SK-MEL-5 (cell line): ENCODE results near the gene SERPINF2. TPM values are rescaled to one million over a fixed set of nuclear protein-coding genes. Genes with fewer than 3 reads are reported as not detected.
"Not testable (repeated sequence)": the region's sequence is repeated elsewhere in the genome, so short reads cannot be mapped to it uniquely, and the experiment has no call there.

Experiments used
- DNase-seq: peaks from one replicate; pipeline ENCODE4 v3.0.0-alpha.2; 2016; ENCODE audit warnings: low read depth, low spot score
- in situ Hi-C: cut with HindIII; loops from 2 replicates; pipeline ENCODE4 v1.10.0; 2016; ENCODE audit warnings: low sequenced_read_pairs, high pct_unique_total_duplicates, low pct_unique_long_range_greater_than_20kb
- total RNA-seq: library from RNA; depleted of rRNA; stranded (reverse); fragments of >200 nt; shearing (Covaris generic); gene quantifications from 2 replicates; pipeline ENCODE4 v1.2.3, GENCODE V29; 2014

The SERPINF2 gene
- total RNA-seq, 1 experiment from 2014 or later: 0.32 TPM

DNA sequence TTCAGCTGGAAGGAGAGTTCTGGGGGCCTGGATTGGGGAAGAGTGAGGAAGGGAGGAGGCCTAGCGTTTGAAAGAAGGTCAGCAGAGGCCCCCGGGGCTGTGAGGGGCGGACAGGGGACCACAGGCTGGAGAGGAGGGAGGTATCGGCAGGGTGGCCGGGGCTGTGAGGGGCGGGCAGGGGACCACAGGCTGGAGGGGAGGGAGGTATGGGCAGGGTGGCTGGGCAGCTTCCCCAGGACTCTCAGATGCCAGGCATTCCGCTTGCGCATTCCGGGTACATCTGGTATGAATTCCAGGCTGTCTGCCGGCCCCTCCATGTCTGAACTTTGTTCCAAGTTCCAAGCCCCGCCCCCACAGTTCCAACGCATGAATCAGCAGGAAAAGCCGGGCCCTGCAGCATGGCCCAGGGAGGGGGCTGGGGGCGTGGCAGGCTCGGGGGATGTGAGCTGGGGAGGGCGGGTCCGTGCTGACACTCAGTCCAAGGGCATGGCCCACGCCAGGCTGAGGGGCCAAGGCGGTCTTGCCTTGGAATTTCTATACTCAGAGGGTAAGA, 28.2 kb upstream of the SERPINF2 start:
- DNase-seq: peak; percentile 79
- in situ Hi-C loops: loop anchor here (10.0 kb wide), 1 partner anchor 70 kb away; no protein-coding TSS in a partner anchor

DNA sequence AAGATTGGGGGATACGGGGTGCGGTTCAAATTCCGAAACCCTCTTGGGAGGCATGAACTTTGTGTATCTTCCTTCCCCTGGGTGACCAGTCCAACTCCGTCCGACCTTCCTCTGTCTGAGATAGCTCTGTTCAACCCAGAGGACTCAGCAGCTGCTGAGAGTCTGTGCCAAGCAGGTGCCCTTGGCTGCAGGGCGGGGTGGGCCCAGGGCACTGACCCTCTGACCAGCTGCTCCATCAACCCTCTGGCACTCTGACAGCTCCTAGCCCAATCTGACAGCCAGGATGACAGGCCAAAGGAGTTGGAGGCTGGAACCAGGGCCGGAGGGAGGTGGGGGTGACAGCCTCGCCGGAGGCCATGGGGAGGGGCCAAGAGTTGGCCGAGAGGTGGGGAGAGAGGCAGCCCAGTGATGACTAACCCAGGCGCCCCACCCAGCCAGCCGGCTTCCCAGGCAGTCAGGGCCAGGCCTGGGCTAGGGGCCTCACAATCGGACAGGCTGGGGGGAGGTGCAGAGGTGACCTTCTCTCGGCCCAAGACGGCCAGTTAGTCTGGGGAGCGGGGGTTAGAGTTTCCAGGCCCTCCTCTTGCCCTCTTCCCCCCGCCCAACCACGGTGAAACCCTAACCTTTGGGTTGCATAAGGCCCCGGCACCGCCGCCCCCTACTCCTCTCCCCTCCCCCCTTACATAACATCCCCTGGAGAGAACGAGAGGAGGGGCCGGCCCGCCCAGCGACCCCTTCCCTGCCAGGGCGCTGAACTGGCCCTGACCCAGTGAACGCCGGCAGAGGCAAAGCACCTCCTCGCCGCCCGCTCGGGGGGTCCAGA, 27.5 kb upstream of the SERPINF2 start:
- peak; percentile 37 for DNase-seq
- in situ Hi-C loops: loop anchor here (10.0 kb wide), 1 partner anchor 70 kb away; no protein-coding TSS in a partner anchor

DNA sequence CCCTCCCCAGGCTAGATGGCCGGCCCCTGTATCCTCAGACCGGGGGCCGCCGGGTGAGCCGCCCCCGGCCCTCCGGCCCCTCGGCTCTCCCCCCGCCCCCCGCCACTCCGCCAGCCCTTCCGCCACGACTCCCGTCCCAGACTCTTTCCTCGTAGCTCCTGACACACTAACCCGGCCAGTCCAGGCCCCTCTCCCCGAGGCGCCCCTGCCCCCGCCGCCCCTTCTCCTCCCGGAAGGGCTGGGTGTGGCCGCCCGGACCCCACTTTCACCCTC, 26.9 kb upstream of the SERPINF2 start:
- in situ Hi-C loops: loop anchor here (10.0 kb wide), 1 partner anchor 69 kb away; no protein-coding TSS in a partner anchor
- no peak for DNase-seq

DNA sequence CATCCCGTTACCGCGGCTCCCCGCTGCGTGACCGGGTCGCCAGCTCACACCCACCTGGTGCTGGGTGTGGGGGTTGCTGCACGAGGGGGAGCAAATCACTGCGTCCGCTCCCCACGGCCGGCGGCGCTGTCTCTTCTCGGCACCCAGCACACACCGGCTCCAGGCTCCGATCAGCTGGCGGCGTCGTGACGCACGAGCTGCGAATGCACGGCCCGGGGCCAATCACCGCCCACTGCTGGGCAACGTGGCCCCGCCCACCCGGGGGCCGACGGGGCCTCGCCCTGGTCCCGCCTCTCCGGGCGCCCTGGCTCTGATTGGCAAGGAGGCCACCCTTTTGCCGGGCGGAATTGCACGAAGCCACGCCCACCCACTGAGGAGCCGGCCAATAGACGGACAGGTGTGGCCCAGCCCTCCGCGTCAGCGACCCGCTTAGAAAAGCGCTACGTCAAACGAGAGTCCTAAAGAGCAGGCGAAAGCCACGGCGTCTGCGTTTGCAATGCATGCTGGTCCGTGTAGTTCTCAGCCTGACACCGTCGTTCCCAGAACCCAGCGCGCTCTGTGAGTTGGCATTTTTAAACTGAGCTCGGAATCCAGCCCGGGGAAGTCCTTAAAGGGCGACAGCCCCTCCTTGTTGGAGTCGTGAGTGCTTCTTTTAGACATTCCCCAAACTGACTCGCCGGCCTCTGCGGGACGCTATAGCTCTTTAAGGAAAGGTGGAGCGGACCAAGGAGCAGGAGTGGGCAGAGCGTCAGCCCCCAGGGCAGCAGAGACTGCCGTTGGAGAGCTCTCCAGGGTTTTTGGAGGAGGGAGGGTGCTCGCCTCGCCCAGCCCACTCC, 26.4 kb upstream of the SERPINF2 start:
- in situ Hi-C loops: loop anchor here (10.0 kb wide), 1 partner anchor 69 kb away; no protein-coding TSS in a partner anchor

DNA sequence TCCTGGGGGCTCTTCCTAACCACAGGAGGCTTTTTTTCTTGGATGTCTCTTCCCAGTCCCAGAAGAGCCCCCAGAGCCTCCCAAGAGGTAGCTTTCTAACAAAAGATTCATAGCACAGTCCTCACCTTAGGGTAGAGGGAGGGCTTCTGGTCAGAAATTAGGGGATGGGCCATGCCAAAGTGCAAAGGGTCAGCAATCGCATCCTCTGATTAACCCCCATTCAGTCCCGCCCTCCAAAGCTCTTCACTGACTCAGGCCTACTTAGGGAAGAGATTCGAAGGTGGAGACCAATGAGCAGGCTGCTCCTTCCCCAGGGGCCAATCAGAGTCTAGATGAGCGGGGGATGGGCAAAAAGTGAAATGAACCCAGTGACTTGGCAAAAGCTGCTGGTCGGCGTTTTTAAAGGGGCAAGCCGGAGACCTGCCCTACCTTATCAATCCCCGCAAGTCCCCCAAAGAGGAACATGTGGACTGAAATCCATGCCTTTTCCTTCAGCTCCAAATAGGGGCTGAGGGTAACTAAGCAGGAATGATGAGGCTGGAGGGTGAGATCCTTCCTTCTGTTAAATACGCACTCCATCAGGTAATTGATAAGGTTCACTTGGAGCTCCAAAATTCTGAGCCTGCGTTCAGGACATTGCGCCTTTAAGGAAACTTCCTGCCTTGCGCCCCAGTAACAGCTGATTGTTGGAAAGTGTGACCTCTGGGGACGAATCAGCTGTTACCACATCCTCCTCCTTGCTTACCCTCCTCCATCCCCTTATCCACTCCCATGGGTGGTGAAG, 25.6 kb upstream of the SERPINF2 start:
- peak; percentile 99 for DNase-seq
- in situ Hi-C loops: loop anchor here (10.0 kb wide), 1 partner anchor 68 kb away; no protein-coding TSS in a partner anchor

More for the DNA sequence above, 26.4 kb upstream of the SERPINF2 start:
- DNase-seq: peak; percentile 100

DNA sequence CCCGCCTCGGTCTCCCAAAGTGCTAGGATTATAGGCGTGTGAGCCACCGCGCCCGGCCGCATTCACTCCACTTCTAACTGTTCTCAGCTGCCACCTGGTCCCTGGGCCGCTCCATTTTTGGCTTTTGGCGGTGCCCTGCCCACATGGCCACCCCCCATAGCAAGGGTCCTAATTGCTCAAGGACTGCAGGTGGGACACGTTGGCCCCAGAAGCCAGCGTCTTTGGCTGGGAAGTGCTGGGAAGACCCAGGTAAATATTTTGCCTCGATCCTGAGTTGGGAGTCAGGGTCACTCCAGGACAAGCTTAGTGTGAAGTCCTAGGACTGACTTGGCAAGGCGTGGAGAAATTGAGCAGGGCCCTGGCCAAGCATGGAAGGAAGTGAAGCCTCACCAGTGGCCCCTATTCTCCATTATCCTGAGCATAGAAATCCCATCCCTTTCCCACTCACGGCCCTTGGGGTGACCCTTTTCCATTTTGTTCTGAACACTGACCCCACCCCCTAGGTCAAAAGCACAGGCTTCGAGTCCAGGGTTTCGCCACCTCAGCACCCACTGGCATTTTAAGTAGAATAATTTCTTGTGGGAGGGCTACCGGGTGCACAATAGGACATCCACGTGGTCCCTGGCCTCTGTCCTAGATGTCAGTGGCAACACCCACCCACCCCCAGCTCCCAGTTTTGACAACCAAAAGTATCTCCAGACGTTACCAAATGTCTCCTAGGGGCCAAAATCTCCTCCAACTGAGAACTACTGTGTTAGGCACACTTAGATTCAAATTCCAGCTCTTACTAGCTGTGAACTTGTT, 24.1 kb upstream of the SERPINF2 start:
- no peak for DNase-seq
- in situ Hi-C loops: loop anchor here (10.0 kb wide), 1 partner anchor 66 kb away; no protein-coding TSS in a partner anchor

DNA sequence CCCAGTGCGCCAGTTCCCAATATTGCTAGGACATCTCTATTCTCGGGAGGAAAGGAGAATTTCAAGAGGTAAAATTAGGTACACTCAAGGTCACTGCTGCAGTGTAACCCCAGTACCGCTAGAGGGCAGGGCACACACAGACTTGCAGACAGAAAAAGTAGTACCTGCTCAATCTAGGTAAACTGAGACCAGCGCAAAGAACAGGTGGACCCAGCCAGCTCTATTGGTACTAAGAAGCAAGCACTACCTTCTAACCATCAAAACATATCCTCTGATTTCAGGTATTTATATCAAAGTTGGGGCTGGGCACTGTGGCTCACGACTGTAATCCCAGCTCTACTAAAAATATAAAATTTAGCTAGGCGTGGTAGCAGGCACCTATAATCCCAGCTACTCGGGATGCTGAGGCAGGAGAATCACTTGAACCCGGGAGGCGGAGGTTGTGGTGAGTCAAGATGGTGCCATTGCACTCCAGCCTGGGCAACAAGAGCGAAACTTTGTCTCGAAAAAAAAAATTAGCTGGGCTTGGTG, 21.8 kb upstream of the SERPINF2 start:
- in situ Hi-C loops: no loop called here
- peak; percentile 72 for DNase-seq

DNA sequence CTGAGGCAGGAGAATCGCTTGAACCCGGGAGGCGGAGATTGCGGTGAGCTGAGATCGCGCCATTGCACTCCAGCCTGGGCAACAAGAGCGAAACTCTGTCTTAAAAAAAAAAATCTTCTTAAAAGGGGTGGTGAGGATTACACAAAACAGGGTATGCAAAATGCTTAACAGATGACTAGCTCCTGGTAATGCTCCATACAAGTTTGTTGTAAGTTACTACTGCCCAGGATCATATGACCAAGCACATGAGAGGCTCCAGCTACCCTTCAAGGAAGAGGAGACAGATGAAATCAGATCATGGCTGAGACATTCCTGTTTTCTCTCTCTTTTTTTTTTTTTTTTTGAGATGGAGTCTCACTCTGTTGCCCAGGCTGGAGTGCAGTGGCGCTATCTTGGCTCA, 20.6 kb upstream of the SERPINF2 start:
- DNase-seq: peak; percentile 54
- in situ Hi-C loops: not testable (repeated sequence)

DNA sequence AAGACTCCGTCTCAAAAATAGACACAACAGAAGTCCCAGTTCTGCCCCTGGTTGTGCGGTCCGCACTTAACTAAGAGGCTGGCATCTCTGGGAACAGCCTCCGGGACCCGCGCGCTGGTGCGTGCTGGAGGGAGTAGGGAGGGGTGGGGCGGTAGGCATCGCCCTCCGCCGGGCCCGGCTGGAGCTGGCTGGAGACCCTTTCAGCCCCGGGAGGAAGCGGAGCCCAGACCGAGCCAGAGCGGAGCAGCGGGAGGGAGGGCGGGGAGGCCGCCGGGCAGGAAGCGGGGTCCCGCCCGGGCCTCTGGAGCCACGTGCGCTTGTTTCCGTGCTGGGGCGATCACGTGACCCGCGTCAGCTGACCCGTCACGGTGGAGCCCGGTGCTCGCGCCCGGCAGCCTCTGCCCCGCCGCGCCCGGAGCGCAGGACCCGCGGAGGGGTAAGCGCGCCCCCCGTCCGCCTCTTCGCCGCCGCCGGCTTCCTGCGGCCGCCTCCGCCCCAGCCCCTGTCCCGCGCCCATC, 18.3 kb upstream of the SERPINF2 start, which contains the start of gene WDR81:
TSS of gene WDR81 (plus strand) at position 354 of the 518 bp plus-strand sequence. CDS start 256 bp downstream, outside the sequence.
- in situ Hi-C loops: no loop called here
- DNase-seq: no peak

DNA sequence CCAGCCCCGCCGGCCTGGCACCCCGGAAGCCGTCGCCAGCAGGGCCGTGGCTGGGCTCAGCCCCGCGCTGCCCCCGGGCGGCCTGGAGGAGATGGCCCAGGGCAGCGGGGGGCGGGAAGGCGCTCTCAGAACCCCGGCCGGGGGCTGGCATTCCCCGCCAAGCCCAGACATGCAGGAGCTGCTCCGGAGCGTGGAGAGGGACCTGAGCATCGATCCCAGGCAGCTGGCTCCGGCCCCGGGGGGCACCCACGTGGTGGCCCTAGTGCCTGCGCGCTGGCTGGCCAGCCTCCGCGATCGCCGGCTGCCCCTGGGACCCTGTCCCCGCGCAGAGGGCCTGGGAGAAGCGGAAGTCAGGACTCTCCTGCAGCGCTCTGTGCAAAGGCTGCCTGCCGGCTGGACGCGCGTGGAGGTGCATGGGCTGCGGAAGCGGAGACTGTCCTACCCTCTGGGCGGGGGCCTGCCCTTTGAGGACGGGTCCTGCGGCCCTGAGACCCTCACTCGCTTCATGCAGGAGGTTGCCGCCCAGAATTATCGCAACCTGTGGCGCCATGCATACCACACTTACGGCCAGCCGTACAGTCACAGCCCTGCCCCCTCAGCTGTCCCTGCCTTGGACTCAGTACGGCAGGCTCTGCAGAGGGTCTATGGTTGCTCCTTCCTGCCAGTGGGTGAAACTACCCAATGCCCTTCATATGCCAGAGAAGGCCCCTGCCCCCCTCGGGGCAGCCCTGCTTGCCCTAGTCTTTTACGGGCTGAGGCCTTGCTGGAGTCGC, 17.6 kb upstream of the SERPINF2 start:
- DNase-seq: no peak
- in situ Hi-C loops: no loop called here

DNA sequence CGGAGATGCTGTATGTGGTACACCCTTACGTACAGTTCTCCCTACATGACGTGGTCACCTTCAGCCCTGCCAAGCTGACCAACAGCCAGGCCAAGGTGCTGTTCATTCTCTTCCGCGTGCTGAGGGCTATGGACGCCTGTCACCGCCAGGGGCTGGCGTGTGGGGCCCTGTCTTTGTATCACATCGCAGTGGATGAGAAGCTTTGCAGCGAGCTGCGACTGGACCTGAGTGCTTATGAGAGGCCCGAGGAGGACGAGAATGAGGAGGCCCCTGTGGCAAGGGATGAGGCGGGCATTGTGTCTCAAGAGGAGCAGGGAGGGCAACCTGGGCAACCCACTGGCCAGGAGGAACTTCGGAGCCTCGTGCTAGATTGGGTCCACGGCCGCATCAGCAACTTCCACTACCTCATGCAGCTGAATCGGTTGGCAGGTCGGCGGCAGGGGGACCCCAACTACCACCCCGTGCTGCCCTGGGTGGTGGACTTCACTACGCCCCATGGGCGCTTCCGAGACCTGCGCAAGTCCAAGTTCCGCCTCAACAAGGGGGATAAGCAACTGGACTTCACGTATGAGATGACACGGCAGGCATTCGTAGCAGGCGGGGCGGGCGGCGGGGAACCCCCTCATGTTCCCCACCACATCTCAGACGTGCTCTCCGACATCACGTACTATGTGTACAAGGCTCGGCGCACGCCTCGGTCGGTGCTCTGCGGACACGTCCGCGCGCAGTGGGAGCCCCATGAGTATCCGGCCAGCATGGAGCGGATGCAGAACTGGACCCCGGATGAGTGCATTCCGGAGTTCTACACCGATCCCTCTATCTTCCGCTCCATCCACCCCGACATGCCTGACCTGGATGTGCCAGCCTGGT, 16.8 kb upstream of the SERPINF2 start:
- DNase-seq: no peak
- in situ Hi-C loops: no loop called here

DNA sequence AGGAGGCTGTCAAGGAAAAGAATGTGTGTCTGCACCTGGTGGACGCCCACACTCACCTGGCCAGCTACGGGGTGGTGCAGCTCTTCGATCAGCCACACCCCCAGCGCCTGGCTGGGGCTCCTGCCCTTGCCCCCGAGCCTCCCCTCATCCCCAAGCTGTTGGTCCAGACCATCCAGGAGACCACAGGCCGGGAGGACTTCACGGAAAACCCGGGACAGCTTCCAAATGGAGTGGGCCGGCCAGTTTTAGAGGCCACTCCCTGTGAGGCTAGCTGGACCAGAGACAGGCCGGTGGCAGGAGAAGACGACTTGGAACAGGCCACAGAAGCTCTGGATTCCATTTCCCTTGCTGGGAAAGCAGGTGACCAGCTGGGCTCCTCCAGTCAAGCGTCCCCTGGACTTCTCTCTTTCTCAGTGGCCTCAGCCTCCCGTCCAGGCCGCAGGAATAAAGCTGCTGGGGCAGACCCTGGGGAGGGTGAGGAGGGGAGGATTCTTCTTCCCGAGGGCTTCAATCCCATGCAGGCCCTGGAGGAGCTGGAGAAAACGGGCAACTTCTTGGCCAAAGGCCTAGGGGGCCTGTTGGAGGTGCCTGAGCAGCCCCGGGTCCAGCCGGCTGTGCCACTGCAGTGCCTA, 15.9 kb upstream of the SERPINF2 start:
- in situ Hi-C loops: no loop called here
- DNase-seq: no peak

DNA sequence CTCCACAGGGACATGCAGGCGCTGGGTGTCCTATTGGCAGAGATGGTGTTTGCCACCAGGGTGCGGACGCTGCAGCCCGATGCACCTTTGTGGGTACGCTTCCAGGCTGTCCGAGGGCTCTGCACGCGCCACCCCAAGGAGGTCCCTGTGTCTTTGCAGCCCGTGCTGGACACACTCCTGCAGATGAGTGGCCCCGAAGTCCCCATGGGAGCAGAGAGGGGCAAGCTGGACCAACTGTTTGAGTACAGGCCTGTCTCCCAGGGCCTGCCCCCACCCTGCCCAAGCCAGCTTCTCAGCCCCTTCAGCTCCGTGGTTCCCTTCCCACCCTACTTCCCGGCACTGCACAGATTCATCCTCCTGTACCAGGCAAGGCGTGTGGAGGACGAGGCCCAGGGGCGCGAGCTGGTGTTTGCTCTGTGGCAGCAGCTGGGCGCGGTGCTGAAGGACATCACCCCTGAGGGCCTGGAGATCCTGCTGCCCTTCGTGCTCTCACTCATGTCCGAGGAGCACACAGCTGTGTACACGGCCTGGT, 15.3 kb upstream of the SERPINF2 start:
- in situ Hi-C loops: no loop called here
- no peak for DNase-seq
